GM23338 (cell line): ENCODE data around the gene SLCO3A1. TPM values are rescaled to one million over a fixed set of nuclear protein-coding genes. Genes with fewer than 3 reads are reported as not detected.

Experiments used
- ATAC-seq: fragments of 200-7000 bp; cut with Tn5 transposase; 3 replicates; pipeline ENCODE4 v1.9.1; 2020
- DNase-seq: peaks from one replicate; pipeline ENCODE4 v3.0.0-alpha.2; 2015; ENCODE audit warnings: low spot score
- H2AFZ ChIP-seq: fragments of 200-600 bp; sonication (generic); 2 replicates; pipeline ENCODE4 v1.8.0; 2016; ENCODE audit warnings: antibody characterized with exemption, mild to moderate bottlenecking, moderate library complexity
- H3F3A ChIP-seq: fragments of 200-600 bp; sonication (generic); replicated peaks from 2 replicates; pipeline ENCODE4 v1.8.0; 2017; ENCODE audit warnings: antibody characterized with exemption, mixed run types, low read depth
- H3K27ac ChIP-seq: fragments of 200-600 bp; sonication (generic); 2 replicates; pipeline ENCODE4 v1.6.1; 2016; ENCODE audit warnings: low read depth
- H3K27me3 ChIP-seq: fragments of 200-600 bp; sonication (generic); 2 replicates; pipeline ENCODE4 v1.8.0; 2016; ENCODE audit warnings: mild to moderate bottlenecking, mixed run types, moderate library complexity; ENCODE audit not compliant: insufficient read depth
- H3K36me3 ChIP-seq: fragments of 200-600 bp; sonication (generic); 2 replicates; pipeline ENCODE4 v1.8.0; 2016; ENCODE audit warnings: mild to moderate bottlenecking; ENCODE audit not compliant: insufficient read depth
- H3K4me1 ChIP-seq: fragments of 200-600 bp; sonication (generic); 2 replicates; pipeline ENCODE4 v1.8.0; 2016; ENCODE audit warnings: mild to moderate bottlenecking, moderate library complexity; ENCODE audit not compliant: insufficient read depth
- H3K4me2 ChIP-seq: fragments of 200-600 bp; sonication (generic); 2 replicates; pipeline ENCODE4 v1.7.1; 2017; ENCODE audit warnings: mixed run types
- H3K4me3 ChIP-seq: fragments of 200-600 bp; sonication (generic); 2 replicates; pipeline ENCODE4 v1.6.1; 2016; ENCODE audit warnings: mixed run types
- H3K79me2 ChIP-seq: fragments of 200-600 bp; sonication (generic); replicated peaks from 2 replicates; pipeline ENCODE4 v1.8.0; 2017; ENCODE audit warnings: mild to moderate bottlenecking; ENCODE audit not compliant: insufficient read depth
- H3K9me2 ChIP-seq: fragments of 200-600 bp; sonication (generic); 2 replicates; pipeline ENCODE4 v1.8.0; 2017; ENCODE audit not compliant: insufficient read depth
- H4K20me1 ChIP-seq: fragments of 200-600 bp; sonication (generic); replicated peaks from 2 replicates; pipeline ENCODE4 v1.8.0; 2017; ENCODE audit warnings: mild to moderate bottlenecking; ENCODE audit not compliant: insufficient read depth
- H3K27ac Mint-ChIP-seq: 2 replicates; pipeline ENCODE4 v1.8.0; 2020; ENCODE audit warnings: inconsistent platforms, mild to moderate bottlenecking, moderate library complexity, mixed read lengths
- H3K27me3 Mint-ChIP-seq: 3 replicates; pipeline ENCODE4 v1.8.0; 2022; ENCODE audit warnings: low read depth, mild to moderate bottlenecking, moderate library complexity, mixed read lengths, inconsistent platforms; ENCODE audit not compliant: insufficient read depth, poor library complexity
- H3K36me3 Mint-ChIP-seq: 3 replicates; pipeline ENCODE4 v1.8.0; 2021; ENCODE audit warnings: low read depth, mild to moderate bottlenecking, inconsistent platforms, moderate library complexity, mixed read lengths
- H3K4me1 Mint-ChIP-seq: 3 replicates; pipeline ENCODE4 v1.8.0; 2020; ENCODE audit warnings: mild to moderate bottlenecking, inconsistent platforms, mixed read lengths
- H3K4me3 Mint-ChIP-seq: 3 replicates; pipeline ENCODE4 v1.8.0; 2021; ENCODE audit warnings: moderate library complexity, mild to moderate bottlenecking, inconsistent platforms, mixed read lengths
- H3K9me3 Mint-ChIP-seq: 3 replicates; pipeline ENCODE4 v1.8.0; 2020; ENCODE audit warnings: moderate library complexity, mild to moderate bottlenecking, inconsistent platforms, mixed read lengths
- CREB1 ChIP-seq: fragments of 250-450 bp; sonication (Bioruptor Pico); IDR thresholded peaks from 2 replicates; pipeline ENCODE4 v1.5.0; 2020; ENCODE audit warnings: low read depth, mild to moderate bottlenecking, moderate library complexity
- ETS1 ChIP-seq: IDR thresholded peaks from 2 replicates; pipeline ENCODE4 v1.6.1; 2016; ENCODE audit warnings: antibody characterized with exemption
- EZH2 ChIP-seq: fragments of 200-600 bp; sonication (generic); IDR thresholded peaks from one replicate; pipeline ENCODE4 v1.8.0; 2017; ENCODE audit warnings: antibody characterized with exemption, mild to moderate bottlenecking, low read depth; ENCODE audit not compliant: unreplicated experiment
- EZH2phosphoT487 ChIP-seq: fragments of 200-600 bp; sonication (generic); IDR thresholded peaks from one replicate; pipeline ENCODE4 v1.8.1; 2018; ENCODE audit warnings: antibody characterized with exemption; ENCODE audit not compliant: unreplicated experiment
- JUNB ChIP-seq: IDR thresholded peaks from one replicate; pipeline ENCODE4 v1.6.1; 2016; ENCODE audit warnings: antibody characterized with exemption; ENCODE audit not compliant: unreplicated experiment
- NANOG ChIP-seq: IDR thresholded peaks from 2 replicates; pipeline ENCODE4 v1.6.1; 2016; ENCODE audit warnings: antibody characterized with exemption, borderline replicate concordance
- POLR2AphosphoS5 ChIP-seq: IDR thresholded peaks from 2 replicates; pipeline ENCODE4 v1.6.1; 2016; ENCODE audit warnings: antibody characterized with exemption, low read depth
- ZNF114 ChIP-seq: fragments of 250-450 bp; sonication (Bioruptor Pico); IDR thresholded peaks from 2 replicates; pipeline ENCODE4 v1.5.0; 2020; ENCODE audit warnings: mild to moderate bottlenecking, moderate library complexity
- ZNF331 ChIP-seq: fragments of 250-450 bp; sonication (Bioruptor Pico); IDR thresholded peaks from 2 replicates; pipeline ENCODE4 v1.5.0; 2020; ENCODE audit warnings: low read depth, mild to moderate bottlenecking, moderate library complexity
- polyA plus RNA-seq: library from polyadenylated mRNA; unstranded; fragments of >200 nt; fragmentation: Nextera tagmentation; extraction: Ambion mirVana; gene quantifications from 2 replicates; pipeline ENCODE4 v1.2.1, GENCODE V29; 2016
- total RNA-seq: library from RNA; depleted of rRNA; stranded (reverse); fragments of >200 nt; shearing (Covaris generic); gene quantifications from 2 replicates; pipeline ENCODE4 v1.2.3, GENCODE V29; 2014
- TF ChIP-seq, protein P1 (sequence below): IDR thresholded peaks from one replicate; pipeline ENCODE4 v1.6.1; 2018; ENCODE audit warnings: antibody characterized with exemption; ENCODE audit not compliant: unreplicated experiment
- TF ChIP-seq, protein P2 (sequence below), 2 experiments: fragments of 200-600 bp in 1 of 2; sonication (generic) in 1 of 2; conservative IDR thresholded peaks; 2 replicates each; pipeline versions ENCODE4 v1.5.1 to v1.6.1; 2016 to 2017; ENCODE audit warnings: antibody characterized with exemption in 2 of 2, low read depth in 2 of 2, mild to moderate bottlenecking in 2 of 2, moderate library complexity in 1 of 2

Gene SLCO3A1
- total and polyA plus RNA-seq, 2 experiments from 2014 or later, result 7.3 to 9.4 TPM

GRCh38 chr15:92121047-92121446, 267.5 kb downstream of the SLCO3A1 start (continued):
- TF ChIP-seq ZNF331 (CRISPR knock-in tag) (no peak), NANOG (no peak), EZH2phosphoT487 (no peak), POLR2AphosphoS5 (no peak), ZNF114 (CRISPR knock-in tag) (no peak), JUNB (no peak), ETS1 (no peak)
- TF ChIP-seq, protein P1, sequence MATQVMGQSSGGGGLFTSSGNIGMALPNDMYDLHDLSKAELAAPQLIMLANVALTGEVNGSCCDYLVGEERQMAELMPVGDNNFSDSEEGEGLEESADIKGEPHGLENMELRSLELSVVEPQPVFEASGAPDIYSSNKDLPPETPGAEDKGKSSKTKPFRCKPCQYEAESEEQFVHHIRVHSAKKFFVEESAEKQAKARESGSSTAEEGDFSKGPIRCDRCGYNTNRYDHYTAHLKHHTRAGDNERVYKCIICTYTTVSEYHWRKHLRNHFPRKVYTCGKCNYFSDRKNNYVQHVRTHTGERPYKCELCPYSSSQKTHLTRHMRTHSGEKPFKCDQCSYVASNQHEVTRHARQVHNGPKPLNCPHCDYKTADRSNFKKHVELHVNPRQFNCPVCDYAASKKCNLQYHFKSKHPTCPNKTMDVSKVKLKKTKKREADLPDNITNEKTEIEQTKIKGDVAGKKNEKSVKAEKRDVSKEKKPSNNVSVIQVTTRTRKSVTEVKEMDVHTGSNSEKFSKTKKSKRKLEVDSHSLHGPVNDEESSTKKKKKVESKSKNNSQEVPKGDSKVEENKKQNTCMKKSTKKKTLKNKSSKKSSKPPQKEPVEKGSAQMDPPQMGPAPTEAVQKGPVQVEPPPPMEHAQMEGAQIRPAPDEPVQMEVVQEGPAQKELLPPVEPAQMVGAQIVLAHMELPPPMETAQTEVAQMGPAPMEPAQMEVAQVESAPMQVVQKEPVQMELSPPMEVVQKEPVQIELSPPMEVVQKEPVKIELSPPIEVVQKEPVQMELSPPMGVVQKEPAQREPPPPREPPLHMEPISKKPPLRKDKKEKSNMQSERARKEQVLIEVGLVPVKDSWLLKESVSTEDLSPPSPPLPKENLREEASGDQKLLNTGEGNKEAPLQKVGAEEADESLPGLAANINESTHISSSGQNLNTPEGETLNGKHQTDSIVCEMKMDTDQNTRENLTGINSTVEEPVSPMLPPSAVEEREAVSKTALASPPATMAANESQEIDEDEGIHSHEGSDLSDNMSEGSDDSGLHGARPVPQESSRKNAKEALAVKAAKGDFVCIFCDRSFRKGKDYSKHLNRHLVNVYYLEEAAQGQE, result no peak

GRCh38 chr15:92122259-92122658, 268.8 kb downstream of the SLCO3A1 start:
- Histone ChIP-seq H3K9me2 (no peaks in the 10 kb centered on the region), H3K4me2 (no peak overlapping the region), H2AFZ (no peak overlapping the region), H3K79me2 (no peaks in the 10 kb centered on the region), H4K20me1 (no peaks in the 10 kb centered on the region), H3K4me1 (peaks cover 23% of the 10 kb centered on the region), H3K27ac (no peak overlapping the region), H3K36me3 (no peaks in the 10 kb centered on the region), H3F3A (no peaks in the 10 kb centered on the region), H3K27me3 (no peaks in the 10 kb centered on the region), H3K4me3 (no peak overlapping the region)
- Mint-ChIP-seq H3K4me3 (no peak overlapping the region), H3K4me1 (peaks cover 56% of the 10 kb centered on the region), H3K27me3 (peaks cover 5% of the 10 kb centered on the region), H3K27ac (no peak overlapping the region), H3K36me3 (peaks cover 30% of the 10 kb centered on the region), H3K9me3 (peaks cover 15% of the 10 kb centered on the region)
- ATAC-seq (no peak), DNase-seq (no peak)
- TF ChIP-seq NANOG, result no peak
- TF ChIP-seq, protein P2, sequence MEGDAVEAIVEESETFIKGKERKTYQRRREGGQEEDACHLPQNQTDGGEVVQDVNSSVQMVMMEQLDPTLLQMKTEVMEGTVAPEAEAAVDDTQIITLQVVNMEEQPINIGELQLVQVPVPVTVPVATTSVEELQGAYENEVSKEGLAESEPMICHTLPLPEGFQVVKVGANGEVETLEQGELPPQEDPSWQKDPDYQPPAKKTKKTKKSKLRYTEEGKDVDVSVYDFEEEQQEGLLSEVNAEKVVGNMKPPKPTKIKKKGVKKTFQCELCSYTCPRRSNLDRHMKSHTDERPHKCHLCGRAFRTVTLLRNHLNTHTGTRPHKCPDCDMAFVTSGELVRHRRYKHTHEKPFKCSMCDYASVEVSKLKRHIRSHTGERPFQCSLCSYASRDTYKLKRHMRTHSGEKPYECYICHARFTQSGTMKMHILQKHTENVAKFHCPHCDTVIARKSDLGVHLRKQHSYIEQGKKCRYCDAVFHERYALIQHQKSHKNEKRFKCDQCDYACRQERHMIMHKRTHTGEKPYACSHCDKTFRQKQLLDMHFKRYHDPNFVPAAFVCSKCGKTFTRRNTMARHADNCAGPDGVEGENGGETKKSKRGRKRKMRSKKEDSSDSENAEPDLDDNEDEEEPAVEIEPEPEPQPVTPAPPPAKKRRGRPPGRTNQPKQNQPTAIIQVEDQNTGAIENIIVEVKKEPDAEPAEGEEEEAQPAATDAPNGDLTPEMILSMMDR (conservative IDR thresholded peaks at IDR 0.05; ENCODE audit: low read depth in 2 of 2), result no peak
- no peak for TF ChIP-seq CREB1 (CRISPR knock-in tag)
- TF ChIP-seq, protein P1, result no peak
- no peak for TF ChIP-seq EZH2phosphoT487
- TF ChIP-seq ZNF331 (CRISPR knock-in tag), result no peak
- no peak for TF ChIP-seq POLR2AphosphoS5
- TF ChIP-seq EZH2, result no peak
- TF ChIP-seq ETS1, result no peak
